PC-9 (cell line): ENCODE measurements around the gene TXNDC2. TPM values are rescaled to one million over a fixed set of nuclear protein-coding genes. Genes with fewer than 3 reads are reported as not detected.

Experiments
- BruUV-seq: library from RNA; stranded (reverse); fragments of 400-500 nt; replicated peaks from 2 replicates; lab custom pipeline; 2021; lab: Mats Ljungman, UMichigan
- CTCF ChIA-PET: fragments of 300-600 bp; sonication (Branson Sonifier 250); formaldehyde crosslinking; loops from one replicate; lab custom pipeline; 2022; ENCODE audit warnings: antibody characterized with exemption; lab: Charles Lee
- POLR2A ChIA-PET: fragments of 300-600 bp; sonication (Branson Sonifier 250); formaldehyde crosslinking; loops from one replicate; lab custom pipeline; 2022; ENCODE audit warnings: antibody characterized with exemption; ENCODE audit not compliant: unreplicated experiment; lab: Charles Lee
- DNase-seq, 2 experiments: peaks; one replicate each; pipeline versions ENCODE4 v3.0.0 to v3.0.0-alpha.2; 2015 to 2022; ENCODE audit warnings: mixed read lengths in 1 of 2
- H2AFZ ChIP-seq: fragments of 200-600 bp; sonication (generic); 2 replicates; pipeline ENCODE4 v1.8.1; 2017; ENCODE audit warnings: antibody characterized with exemption
- H3F3A ChIP-seq: fragments of 200-600 bp; sonication (generic); 2 replicates; pipeline ENCODE4 v1.8.1; 2017; ENCODE audit warnings: antibody characterized with exemption, mild to moderate bottlenecking, low read depth; ENCODE audit not compliant: insufficient read depth
- H3K27ac ChIP-seq: fragments of 200-600 bp; sonication (generic); 2 replicates; pipeline ENCODE4 v1.6.1; 2016; ENCODE audit warnings: mixed run types
- H3K27me3 ChIP-seq: fragments of 200-600 bp; sonication (generic); 2 replicates; pipeline ENCODE4 v1.6.1; 2016; ENCODE audit warnings: low read depth, mixed run types; ENCODE audit not compliant: insufficient read depth
- H3K36me3 ChIP-seq: fragments of 200-600 bp; sonication (generic); 2 replicates; pipeline ENCODE4 v1.6.1; 2016; ENCODE audit warnings: low read depth, mixed run types
- H3K4me1 ChIP-seq: fragments of 200-600 bp; sonication (generic); replicated peaks from 2 replicates; pipeline ENCODE4 v1.6.1; 2016; ENCODE audit warnings: mixed run types; ENCODE audit not compliant: insufficient read depth
- H3K4me2 ChIP-seq: fragments of 200-600 bp; sonication (generic); 2 replicates; pipeline ENCODE4 v1.6.1; 2017; ENCODE audit warnings: mixed run types
- H3K4me3 ChIP-seq: fragments of 200-600 bp; sonication (generic); 2 replicates; pipeline ENCODE4 v1.6.1; 2016; ENCODE audit warnings: mixed run types
- H3K79me2 ChIP-seq: fragments of 200-600 bp; sonication (generic); 2 replicates; pipeline ENCODE4 v1.6.1; 2017; ENCODE audit warnings: low read depth, mixed run types
- H3K9me2 ChIP-seq: fragments of 200-600 bp; sonication (generic); 2 replicates; pipeline ENCODE4 v1.8.1; 2017; ENCODE audit warnings: mild to moderate bottlenecking; ENCODE audit not compliant: insufficient read depth
- H3K9me3 ChIP-seq: fragments of 200-600 bp; sonication (generic); 2 replicates; pipeline ENCODE4 v1.8.1; 2016; ENCODE audit warnings: low read depth; ENCODE audit not compliant: insufficient read depth
- H4K20me1 ChIP-seq: fragments of 200-600 bp; sonication (generic); 2 replicates; pipeline ENCODE4 v1.8.1; 2017; ENCODE audit not compliant: insufficient read depth
- CTCF ChIP-seq: fragments of 200-600 bp; sonication (generic); conservative IDR thresholded peaks from 2 replicates; pipeline ENCODE4 v1.6.1; 2017; ENCODE audit warnings: mixed run types, antibody characterized with exemption, mild to moderate bottlenecking, moderate library complexity
- EZH2 ChIP-seq: fragments of 200-600 bp; sonication (generic); IDR thresholded peaks from 2 replicates; pipeline ENCODE4 v1.8.0; 2017; ENCODE audit warnings: antibody characterized with exemption, low read depth
- intact Hi-C: fragments of 100-400 bp; cut with micrococcal nuclease; formaldehyde crosslinking; loops from one replicate; pipeline ENCODE4 v1.10.0; 2022; ENCODE audit not compliant: unreplicated experiment
- total RNA-seq: library from RNA; stranded (reverse); gene quantifications from 2 replicates; pipeline ENCODE4 v1.2.3, GENCODE V29; 2021

TXNDC2 gene
- total RNA-seq, 1 experiment from 2014 or later: 0.11 TPM

GRCh38 chr18:9886005-9886348, 204 bp downstream of the TXNDC2 start:
- no peaks in the 10 kb centered on the region for H3K9me2 ChIP-seq
- H4K20me1 ChIP-seq: no peaks in the 10 kb centered on the region
- no peak for TF ChIP-seq EZH2
- TF ChIP-seq CTCF: no peak
- H3K9me3 ChIP-seq: no peaks in the 10 kb centered on the region
- no peaks in the 10 kb centered on the region for H3K36me3 ChIP-seq
- no peaks in the 10 kb centered on the region for H3F3A ChIP-seq
- DNase-seq: no peak
- H3K79me2 ChIP-seq: no peaks in the 10 kb centered on the region
- H3K27ac ChIP-seq: no peak overlapping the region
- H3K4me2 ChIP-seq: no peak overlapping the region
- no peak overlapping the region for H2AFZ ChIP-seq
- no TSS peak for BruUV-seq
- H3K4me3 ChIP-seq: no peak overlapping the region
- intact Hi-C loops: no loop called here
- H3K27me3 ChIP-seq: no peaks in the 10 kb centered on the region
- no peaks in the 10 kb centered on the region for H3K4me1 ChIP-seq
- POLR2A ChIA-PET: no interaction called here
- CTCF ChIA-PET: no interaction called here

- ChIA-PET POLR2A (no interaction called here), CTCF (no interaction called here)
- H3F3A ChIP-seq: peaks cover 5% of the 10 kb centered on the region; the same call in 1 of the 2 replicates
- no peaks in the 10 kb centered on the region for H4K20me1 ChIP-seq
- no peak for DNase-seq
- no peak for TF ChIP-seq CTCF
- no peak for TF ChIP-seq EZH2
- no peaks in the 10 kb centered on the region for H3K4me1 ChIP-seq
- H3K9me2 ChIP-seq: no peaks in the 10 kb centered on the region
- intact Hi-C loops: no loop called here
- no peak overlapping the region for H2AFZ ChIP-seq
- no peak overlapping the region for H3K4me2 ChIP-seq
- H3K27me3 ChIP-seq: no peaks in the 10 kb centered on the region
- no peaks in the 10 kb centered on the region for H3K9me3 ChIP-seq
- no TSS peak for BruUV-seq
- no peaks in the 10 kb centered on the region for H3K79me2 ChIP-seq
- no peaks in the 10 kb centered on the region for H3K36me3 ChIP-seq
- H3K27ac ChIP-seq: no peak overlapping the region
- H3K4me3 ChIP-seq: no peak overlapping the region
Observed at GRCh38 chr18:9887992-9888391, 2.2 kb downstream of the TXNDC2 start.

GRCh38 chr18:9890196-9890595, 4.4 kb downstream of the TXNDC2 start:
- H3K36me3 ChIP-seq: no peaks in the 10 kb centered on the region
- no peak overlapping the region for H3K4me3 ChIP-seq
- H3K9me3 ChIP-seq: no peaks in the 10 kb centered on the region
- H3F3A ChIP-seq: peaks cover 5% of the 10 kb centered on the region; the same call in 1 of the 2 replicates
- H3K27ac ChIP-seq: no peak overlapping the region
- CTCF ChIA-PET: no interaction called here
- no peak overlapping the region for H3K4me2 ChIP-seq
- no peaks in the 10 kb centered on the region for H3K9me2 ChIP-seq
- BruUV-seq: no TSS peak
- intact Hi-C loops: no loop called here
- no peaks in the 10 kb centered on the region for H3K79me2 ChIP-seq
- no peak for DNase-seq
- H2AFZ ChIP-seq: no peak overlapping the region
- POLR2A ChIA-PET: interaction anchor here (0.6 kb wide), 1 partner anchor 9 kb away, joined by 8 read pairs; no protein-coding TSS in a partner anchor
- H4K20me1 ChIP-seq: no peaks in the 10 kb centered on the region
- H3K27me3 ChIP-seq: no peaks in the 10 kb centered on the region
- H3K4me1 ChIP-seq: no peaks in the 10 kb centered on the region
- no peak for TF ChIP-seq EZH2
- no peak for TF ChIP-seq CTCF
